HuH-7.5 (cell line): ENCODE data around the gene CRYGN.

Experiments
- DNase-seq: peaks from one replicate; pipeline ENCODE4 v3.0.0; 2011; ENCODE audit warnings: low spot score

Gene CRYGN

GRCh38 chr7:151391358-151391730 lies 48.6 kb downstream of the CRYGN start:
- DNase-seq: no peak

DNA sequence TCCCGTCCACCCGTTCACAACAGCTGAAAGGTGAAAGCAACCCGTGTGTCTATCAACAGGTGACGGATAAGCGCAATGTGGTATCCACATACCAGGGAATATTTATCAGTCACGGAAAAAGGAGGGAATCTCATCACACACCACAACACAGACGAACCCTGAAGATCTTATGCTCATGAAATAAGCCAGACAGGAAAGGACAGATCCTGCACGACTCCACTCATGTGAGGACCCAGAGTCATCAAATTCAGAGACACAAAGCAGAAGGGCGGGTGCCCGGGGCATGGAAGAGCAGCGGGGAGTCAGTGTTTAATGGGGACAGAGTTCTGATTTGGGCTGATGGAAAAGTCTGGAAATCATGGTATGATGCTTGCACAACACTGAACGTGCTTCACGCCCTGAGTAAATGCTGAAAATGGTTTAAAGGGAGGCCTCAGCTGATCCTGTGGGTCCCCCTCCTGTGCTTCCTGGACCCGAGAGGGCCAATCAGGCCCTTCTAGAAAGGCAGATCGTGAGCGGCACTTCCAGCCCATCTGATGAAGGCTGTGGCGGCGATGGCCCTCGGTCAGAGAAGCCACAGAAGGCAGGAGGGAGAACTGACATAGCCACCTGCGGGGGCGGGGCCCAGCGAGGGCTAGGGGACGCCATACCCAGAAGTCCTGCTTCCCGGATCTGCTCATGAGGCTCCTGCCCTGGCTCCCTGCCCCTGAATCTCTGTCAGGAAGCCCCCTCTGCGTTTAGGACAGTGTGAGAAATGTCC lies 49.2 kb downstream of the CRYGN start:
- no peak for DNase-seq

GRCh38 chr7:151389768-151390597 lies 50.0 kb downstream of the CRYGN start:
- DNase-seq: no peak

GRCh38 chr7:151389096-151389767 lies 50.7 kb downstream of the CRYGN start:
- DNase-seq: no peak

DNA sequence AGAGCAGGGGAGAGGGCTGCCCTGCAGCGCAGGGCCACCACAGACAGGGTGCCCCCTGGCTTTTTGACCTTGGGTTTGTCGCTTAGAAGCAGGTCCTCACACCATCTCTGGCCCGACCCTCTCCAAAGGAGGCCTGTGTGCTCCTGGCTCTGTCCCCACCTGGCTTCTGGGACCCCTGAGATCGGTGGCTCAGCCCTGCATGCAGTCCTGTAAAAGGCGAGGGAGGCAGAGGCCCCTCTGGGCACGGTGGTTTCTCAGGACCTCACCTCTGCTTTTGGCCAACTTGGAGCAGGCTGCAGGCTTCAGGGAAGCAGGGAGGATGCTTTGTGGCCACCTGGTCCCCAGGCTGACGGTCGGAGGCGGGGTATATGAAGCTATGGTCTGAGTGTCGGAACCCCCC lies 51.5 kb downstream of the CRYGN start:
- DNase-seq: no peak

DNA sequence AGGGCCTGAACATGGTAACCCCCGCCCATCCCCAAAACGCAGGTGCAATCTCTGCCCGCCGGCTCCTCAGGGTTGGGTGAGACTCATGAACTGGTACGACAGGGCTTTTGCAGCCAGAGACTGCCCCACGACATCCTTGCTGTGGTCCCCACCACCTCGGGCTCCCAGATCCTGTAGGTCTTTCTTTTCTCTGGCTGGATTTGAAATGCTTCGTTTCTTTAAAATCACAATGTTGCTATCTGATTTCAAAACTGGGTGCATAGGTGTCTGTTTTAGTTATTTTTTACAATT lies 52.0 kb downstream of the CRYGN start:
- no peak for DNase-seq

GRCh38 chr7:151387161-151388006 lies 52.6 kb downstream of the CRYGN start:
- no peak for DNase-seq

GRCh38 chr7:151386301-151387160 lies 53.4 kb downstream of the CRYGN start:
- no peak for DNase-seq

DNA sequence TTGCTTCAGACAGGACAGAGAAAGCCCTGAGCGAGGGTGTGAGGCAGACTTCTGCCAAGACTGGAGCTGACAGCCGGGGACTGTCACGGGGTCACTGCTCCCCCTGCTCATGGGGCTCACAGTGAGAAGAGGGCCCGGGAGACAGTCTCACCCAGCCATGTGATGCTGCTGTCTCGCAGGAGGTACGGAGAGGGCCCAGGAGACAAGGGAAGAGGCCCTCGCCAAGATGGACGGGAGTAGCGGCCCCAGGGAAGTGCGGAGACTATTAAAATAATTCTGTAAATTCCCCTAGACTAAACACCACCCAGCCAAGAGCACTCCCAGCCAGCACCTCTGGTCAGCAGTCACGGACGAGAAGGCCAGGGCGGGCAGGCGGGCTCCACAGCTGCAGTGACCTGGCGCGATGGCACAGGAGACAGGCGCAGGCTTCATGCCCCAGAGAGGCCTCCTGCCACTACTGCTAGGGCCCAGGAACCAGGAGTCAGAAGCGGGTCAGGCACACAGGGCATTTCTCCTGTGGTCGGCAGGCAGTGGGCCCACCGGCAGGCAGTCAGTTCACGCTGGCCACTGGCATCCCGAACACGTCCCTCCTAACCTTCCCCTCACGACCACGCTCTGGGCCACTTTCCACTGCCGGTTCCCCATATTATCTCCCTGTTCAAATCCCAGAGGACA lies 54.2 kb downstream of the CRYGN start:
- no peak for DNase-seq

- no peak for DNase-seq
These were observed 54.9 kb downstream of the CRYGN start for GRCh38 chr7:151384776-151385625.

DNA sequence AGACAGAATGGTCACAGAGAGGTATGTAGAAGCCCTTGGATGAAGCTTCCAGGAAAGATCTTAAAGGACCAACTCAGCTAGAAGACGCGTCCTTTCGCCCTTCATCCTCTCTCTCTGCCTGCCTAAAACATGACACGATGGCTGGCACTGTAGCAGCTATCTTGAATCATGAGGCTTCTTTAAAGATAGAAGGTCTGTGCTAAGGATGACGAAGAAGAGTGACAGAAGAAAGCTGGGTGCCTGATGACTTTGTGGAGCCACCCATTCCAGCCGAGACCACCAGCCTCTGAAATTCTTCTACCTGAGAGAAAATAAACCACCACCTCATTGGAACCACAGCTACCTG lies 55.6 kb downstream of the CRYGN start:
- DNase-seq: no peak

DNA sequence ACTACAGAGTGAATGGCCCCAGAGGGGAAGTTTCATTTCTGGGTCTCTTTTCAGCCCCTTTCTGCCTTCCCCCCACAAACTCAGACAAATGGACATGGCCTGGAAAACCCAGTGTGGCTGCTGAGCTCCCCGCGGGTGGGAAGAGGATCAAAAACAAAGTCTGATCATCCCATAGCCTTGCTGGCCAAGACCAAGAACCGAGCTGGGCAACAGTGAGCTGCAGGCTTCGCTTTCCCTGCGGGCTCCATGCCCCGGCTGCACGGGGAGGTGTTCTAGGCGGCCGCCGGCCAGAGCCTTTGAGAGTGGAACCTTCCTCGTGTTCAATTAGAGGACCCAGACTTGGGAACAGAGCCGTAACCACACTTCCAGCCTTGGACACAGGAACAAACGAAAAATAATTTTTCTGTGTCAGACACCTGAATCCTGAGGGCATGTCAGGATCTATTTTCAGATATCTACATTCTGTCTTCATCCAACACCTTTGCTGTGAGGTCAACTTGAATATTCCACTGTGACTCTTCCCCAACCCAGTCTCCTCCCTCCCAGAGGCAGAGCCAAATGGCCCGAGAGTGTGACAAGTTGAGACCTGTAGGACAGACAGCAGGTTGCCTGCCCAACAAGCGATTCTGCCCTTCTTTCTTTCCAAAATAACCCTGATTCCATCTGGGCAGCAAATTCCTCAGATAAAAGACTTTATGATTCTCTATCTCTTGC lies 56.1 kb downstream of the CRYGN start:
- no peak for DNase-seq

GRCh38 chr7:151382079-151382885 lies 57.7 kb downstream of the CRYGN start:
- DNase-seq: peak; percentile 12

DNA sequence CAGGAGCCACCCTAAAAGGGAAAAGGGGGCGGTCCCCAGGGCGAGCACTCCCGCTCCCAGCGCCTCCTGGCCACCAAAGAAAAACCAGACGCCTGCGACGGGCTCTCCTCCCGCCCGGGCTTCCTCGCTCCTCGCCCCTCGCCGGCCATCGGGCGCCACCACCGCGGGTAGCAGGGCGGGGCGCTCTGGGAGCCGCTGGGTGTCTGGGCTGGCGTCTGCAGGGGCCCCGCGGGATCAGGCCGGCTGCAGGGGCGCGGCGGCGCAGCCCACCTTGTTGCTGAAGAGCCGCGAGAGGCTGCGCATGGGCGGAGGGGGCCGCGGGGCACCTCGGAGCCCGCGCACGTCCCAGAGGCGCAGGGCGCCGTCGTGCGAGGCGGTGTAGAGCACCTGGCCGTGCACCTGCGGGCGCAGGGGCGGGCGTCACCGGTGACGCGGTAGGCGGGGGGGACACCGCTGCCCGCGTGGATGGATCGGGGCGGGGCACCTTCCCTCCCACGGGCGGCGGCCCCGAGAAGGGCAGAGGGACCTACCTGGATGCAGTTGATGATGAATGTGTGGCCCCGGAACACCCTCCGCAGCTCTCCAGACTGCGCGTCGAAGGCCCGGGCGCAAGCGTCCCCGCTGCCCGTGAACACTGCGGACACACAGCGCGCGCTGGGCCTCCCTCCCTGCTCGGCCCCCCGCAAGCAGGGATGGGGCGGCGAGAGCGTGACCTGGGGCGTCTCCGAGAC lies 58.4 kb downstream of the CRYGN start:
- DNase-seq: peak; percentile 2

GRCh38 chr7:151381098-151381347 lies 58.9 kb downstream of the CRYGN start:
- DNase-seq: peak; percentile 20

GRCh38 chr7:151380199-151381097 lies 59.5 kb downstream of the CRYGN start:
- DNase-seq: peak; percentile 11
